Measurements from ENCODE around the gene ADGRG3. TPM values are rescaled to one million over a fixed set of nuclear protein-coding genes. Genes with fewer than 3 reads are reported as not detected.
A peak's percentile ranks its signal among the peaks of the same experiment; 100 is the strongest.

ADGRG3 gene
- total and polyA plus RNA-seq, 2 of the 13 experiments (the other 11 are each of a cell fraction or from before 2014, with no cell fraction given) = 2.7 to 11.8 TPM

- TF ChIP-seq, protein P1, sequence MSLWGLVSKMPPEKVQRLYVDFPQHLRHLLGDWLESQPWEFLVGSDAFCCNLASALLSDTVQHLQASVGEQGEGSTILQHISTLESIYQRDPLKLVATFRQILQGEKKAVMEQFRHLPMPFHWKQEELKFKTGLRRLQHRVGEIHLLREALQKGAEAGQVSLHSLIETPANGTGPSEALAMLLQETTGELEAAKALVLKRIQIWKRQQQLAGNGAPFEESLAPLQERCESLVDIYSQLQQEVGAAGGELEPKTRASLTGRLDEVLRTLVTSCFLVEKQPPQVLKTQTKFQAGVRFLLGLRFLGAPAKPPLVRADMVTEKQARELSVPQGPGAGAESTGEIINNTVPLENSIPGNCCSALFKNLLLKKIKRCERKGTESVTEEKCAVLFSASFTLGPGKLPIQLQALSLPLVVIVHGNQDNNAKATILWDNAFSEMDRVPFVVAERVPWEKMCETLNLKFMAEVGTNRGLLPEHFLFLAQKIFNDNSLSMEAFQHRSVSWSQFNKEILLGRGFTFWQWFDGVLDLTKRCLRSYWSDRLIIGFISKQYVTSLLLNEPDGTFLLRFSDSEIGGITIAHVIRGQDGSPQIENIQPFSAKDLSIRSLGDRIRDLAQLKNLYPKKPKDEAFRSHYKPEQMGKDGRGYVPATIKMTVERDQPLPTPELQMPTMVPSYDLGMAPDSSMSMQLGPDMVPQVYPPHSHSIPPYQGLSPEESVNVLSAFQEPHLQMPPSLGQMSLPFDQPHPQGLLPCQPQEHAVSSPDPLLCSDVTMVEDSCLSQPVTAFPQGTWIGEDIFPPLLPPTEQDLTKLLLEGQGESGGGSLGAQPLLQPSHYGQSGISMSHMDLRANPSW (CRISPR knock-in tag; IDR thresholded peaks at IDR 0.05; ENCODE audit: borderline replicate concordance) = 0 out of 2 replicates have a peak, but pooled peaks have one; percentile 39
- TF ChIP-seq ZNF124 (CRISPR knock-in tag; IDR thresholded peaks at IDR 0.05) (0 out of 2 replicates have a peak, but pooled peaks have one; percentile 43), ZHX2 (IDR thresholded peaks at IDR 0.05; ENCODE audit: low read depth) (0 out of 2 replicates have a peak, but pooled peaks have one; percentile 30), ZHX2 (CRISPR knock-in tag; IDR thresholded peaks at IDR 0.05; ENCODE audit: borderline replicate concordance) (no peak), ZNF768 (CRISPR knock-in tag; IDR thresholded peaks at IDR 0.05) (peak; percentile 93), BORCS8-MEF2B (CRISPR knock-in tag; IDR thresholded peaks at IDR 0.05) (no peak), ZNF549 (CRISPR knock-in tag; IDR thresholded peaks at IDR 0.05) (peak; percentile 85; the same call in 1 of the 2 replicates), ZNF639 (CRISPR knock-in tag; conservative IDR thresholded peaks at IDR 0.05) (no peak), KAT8 (CRISPR knock-in tag; IDR thresholded peaks at IDR 0.05) (peak; percentile 61; the same call in 1 of the 2 replicates), THYN1 (CRISPR knock-in tag; IDR thresholded peaks at IDR 0.05; ENCODE audit: borderline replicate concordance, low read depth) (no peak), ZFYVE20 (CRISPR knock-in tag; IDR thresholded peaks at IDR 0.05; ENCODE audit: borderline replicate concordance, low read depth) (no peak), ZGPAT (CRISPR knock-in tag; IDR thresholded peaks at IDR 0.05) (no peak; the same call in 1 of the 2 replicates), TCF7 (IDR thresholded peaks at IDR 0.05; ENCODE audit: low read depth) (no peak), PHF5A (CRISPR knock-in tag; IDR thresholded peaks at IDR 0.05; ENCODE audit: low read depth, unreplicated experiment) (peak; percentile 15)
- TF ChIP-seq, protein P2, sequence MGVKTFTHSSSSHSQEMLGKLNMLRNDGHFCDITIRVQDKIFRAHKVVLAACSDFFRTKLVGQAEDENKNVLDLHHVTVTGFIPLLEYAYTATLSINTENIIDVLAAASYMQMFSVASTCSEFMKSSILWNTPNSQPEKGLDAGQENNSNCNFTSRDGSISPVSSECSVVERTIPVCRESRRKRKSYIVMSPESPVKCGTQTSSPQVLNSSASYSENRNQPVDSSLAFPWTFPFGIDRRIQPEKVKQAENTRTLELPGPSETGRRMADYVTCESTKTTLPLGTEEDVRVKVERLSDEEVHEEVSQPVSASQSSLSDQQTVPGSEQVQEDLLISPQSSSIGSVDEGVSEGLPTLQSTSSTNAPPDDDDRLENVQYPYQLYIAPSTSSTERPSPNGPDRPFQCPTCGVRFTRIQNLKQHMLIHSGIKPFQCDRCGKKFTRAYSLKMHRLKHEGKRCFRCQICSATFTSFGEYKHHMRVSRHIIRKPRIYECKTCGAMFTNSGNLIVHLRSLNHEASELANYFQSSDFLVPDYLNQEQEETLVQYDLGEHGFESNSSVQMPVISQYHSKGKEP (CRISPR knock-in tag; IDR thresholded peaks at IDR 0.05) = no peak
These were observed 7.2 kb upstream of the ADGRG3 start (continued) for GRCh38 chr16:57660715-57661463.

Data from HepG2 (cell line).